GM23248 (cell line): ENCODE results near the gene R3HDM4.

Source experiments
- EZH2 ChIP-seq: fragments of 200-600 bp; sonication (generic); IDR thresholded peaks from 2 replicates; pipeline ENCODE4 v1.6.1; 2018; ENCODE audit warnings: antibody characterized with exemption, mild to moderate bottlenecking; ENCODE audit not compliant: insufficient read depth, poor library complexity, severe bottlenecking
- EZH2phosphoT487 ChIP-seq: fragments of 200-600 bp; sonication (generic); IDR thresholded peaks from 2 replicates; pipeline ENCODE4 v1.6.1; 2018; ENCODE audit warnings: antibody characterized with exemption, moderate library complexity, mild to moderate bottlenecking, low read depth; ENCODE audit not compliant: insufficient read depth

GRCh38 chr19:882871-883497, 30.0 kb downstream of the R3HDM4 start:
- TF ChIP-seq EZH2phosphoT487 (no peak), EZH2 (no peak)
